Astrocyte (in vitro differentiated cells and primary cell): Measurements from ENCODE around the gene PNPLA1. TPM values are rescaled to one million over a fixed set of nuclear protein-coding genes. Genes with fewer than 3 reads are reported as not detected.

Experiments used
- DNase-seq: peaks from one replicate; pipeline ENCODE4 v3.0.0-alpha.2; 2010; ENCODE audit warnings: low read depth
- FAIRE-seq: peaks from 2 replicates; lab custom pipeline; 2011; peaks lifted over from hg19 to GRCh38; lab: Jason Lieb, UNC
- H2AFZ ChIP-seq: 2 replicates; pipeline ENCODE4 v1.6.0; 2012; ENCODE audit warnings: low read depth, low read length, inconsistent platforms
- H3K27ac ChIP-seq: 2 replicates; pipeline ENCODE4 v1.5.1; 2011; ENCODE audit warnings: low read depth, low read length, inconsistent platforms
- H3K27me3 ChIP-seq: 2 replicates; pipeline ENCODE4 v1.6.0; 2011; ENCODE audit warnings: low read length, inconsistent platforms; ENCODE audit not compliant: insufficient read depth
- H3K36me3 ChIP-seq: 2 replicates; pipeline ENCODE4 v1.5.1; 2011; ENCODE audit warnings: low read length, inconsistent platforms; ENCODE audit not compliant: insufficient read depth
- H3K4me1 ChIP-seq: 2 replicates; pipeline ENCODE4 v1.5.1; 2011; ENCODE audit warnings: low read length, inconsistent platforms; ENCODE audit not compliant: insufficient read depth
- H3K4me2 ChIP-seq: 2 replicates; pipeline ENCODE4 v1.6.0; 2012; ENCODE audit warnings: low read length, inconsistent platforms
- H3K4me3 ChIP-seq: 2 replicates; pipeline ENCODE4 v1.5.1; 2011; ENCODE audit warnings: low read depth, mild to moderate bottlenecking, low read length, inconsistent platforms; ENCODE audit not compliant: insufficient read depth
- H3K79me2 ChIP-seq: 2 replicates; pipeline ENCODE4 v1.6.0; 2012; ENCODE audit warnings: mild to moderate bottlenecking, low read length, inconsistent platforms; ENCODE audit not compliant: insufficient read depth
- H3K9ac ChIP-seq: 2 replicates; pipeline ENCODE4 v1.6.0; 2012; ENCODE audit warnings: mild to moderate bottlenecking, low read length, inconsistent platforms
- H3K9me3 ChIP-seq: 2 replicates; pipeline ENCODE4 v1.5.1; 2012; ENCODE audit warnings: low read depth, mild to moderate bottlenecking, low read length, inconsistent platforms; ENCODE audit not compliant: insufficient read depth
- H4K20me1 ChIP-seq: 2 replicates; pipeline ENCODE4 v1.6.0; 2012; ENCODE audit warnings: low read length, inconsistent platforms; ENCODE audit not compliant: insufficient read depth
- H3K27ac Mint-ChIP-seq: one replicate; pipeline ENCODE4 v1.8.0; 2021; ENCODE audit warnings: mild to moderate bottlenecking, mixed read lengths; ENCODE audit not compliant: unreplicated experiment
- H3K27me3 Mint-ChIP-seq: one replicate; pipeline ENCODE4 v1.8.0; 2021; ENCODE audit warnings: low read depth, mixed read lengths; ENCODE audit not compliant: unreplicated experiment
- H3K36me3 Mint-ChIP-seq: one replicate; pipeline ENCODE4 v1.8.0; 2021; ENCODE audit warnings: low read depth, mixed read lengths; ENCODE audit not compliant: unreplicated experiment
- H3K4me1 Mint-ChIP-seq: one replicate; pipeline ENCODE4 v1.8.0; 2021; ENCODE audit warnings: low read depth, mixed read lengths; ENCODE audit not compliant: unreplicated experiment
- H3K4me3 Mint-ChIP-seq: one replicate; pipeline ENCODE4 v1.8.0; 2021; ENCODE audit warnings: mild to moderate bottlenecking, moderate library complexity, mixed read lengths; ENCODE audit not compliant: unreplicated experiment
- H3K9me3 Mint-ChIP-seq: one replicate; pipeline ENCODE4 v1.8.0; 2021; ENCODE audit warnings: mild to moderate bottlenecking, mixed read lengths; ENCODE audit not compliant: unreplicated experiment
- EZH2 ChIP-seq: IDR thresholded peaks from 2 replicates; pipeline ENCODE4 v1.6.1; 2012; ENCODE audit warnings: mild to moderate bottlenecking, low read length, inconsistent platforms; ENCODE audit not compliant: insufficient read depth
- total RNA-seq: library from RNA; stranded (reverse); gene quantifications from 2 replicates; pipeline ENCODE4 v1.2.1, GENCODE V29; 2021
- TF ChIP-seq, protein P1 (sequence below): IDR thresholded peaks from 2 replicates; pipeline ENCODE4 v1.5.1; 2011; ENCODE audit warnings: low read depth, mild to moderate bottlenecking, inconsistent platforms, low read length, moderate library complexity; ENCODE audit not compliant: insufficient read depth

PNPLA1 gene
- total RNA-seq, 1 donor from 2014 or later, result not detected

GRCh38 chr6:36336208-36336710, 66.4 kb downstream of the PNPLA1 start:
- Histone ChIP-seq H3K4me2 (no peak overlapping the region), H4K20me1 (no peaks in the 10 kb centered on the region), H3K4me1 (peaks cover 5% of the 10 kb centered on the region), H3K9ac (no peak overlapping the region), H3K9me3 (no peaks in the 10 kb centered on the region), H3K36me3 (no peaks in the 10 kb centered on the region), H3K27ac (no peak overlapping the region), H3K79me2 (no peaks in the 10 kb centered on the region), H2AFZ (no peak overlapping the region), H3K4me3 (no peak overlapping the region), H3K27me3 (peaks cover 59% of the 10 kb centered on the region)
- no peaks in the 10 kb centered on the region for H3K36me3 Mint-ChIP-seq
- no peak overlapping the region for H3K4me3 Mint-ChIP-seq
- peaks cover 62% of the 10 kb centered on the region for H3K27me3 Mint-ChIP-seq
- peaks cover 6% of the 10 kb centered on the region for H3K9me3 Mint-ChIP-seq
- FAIRE-seq (no peak), DNase-seq (no peak)
- H3K27ac Mint-ChIP-seq, result peak overlapping the region; percentile 2
- TF ChIP-seq, protein P1, sequence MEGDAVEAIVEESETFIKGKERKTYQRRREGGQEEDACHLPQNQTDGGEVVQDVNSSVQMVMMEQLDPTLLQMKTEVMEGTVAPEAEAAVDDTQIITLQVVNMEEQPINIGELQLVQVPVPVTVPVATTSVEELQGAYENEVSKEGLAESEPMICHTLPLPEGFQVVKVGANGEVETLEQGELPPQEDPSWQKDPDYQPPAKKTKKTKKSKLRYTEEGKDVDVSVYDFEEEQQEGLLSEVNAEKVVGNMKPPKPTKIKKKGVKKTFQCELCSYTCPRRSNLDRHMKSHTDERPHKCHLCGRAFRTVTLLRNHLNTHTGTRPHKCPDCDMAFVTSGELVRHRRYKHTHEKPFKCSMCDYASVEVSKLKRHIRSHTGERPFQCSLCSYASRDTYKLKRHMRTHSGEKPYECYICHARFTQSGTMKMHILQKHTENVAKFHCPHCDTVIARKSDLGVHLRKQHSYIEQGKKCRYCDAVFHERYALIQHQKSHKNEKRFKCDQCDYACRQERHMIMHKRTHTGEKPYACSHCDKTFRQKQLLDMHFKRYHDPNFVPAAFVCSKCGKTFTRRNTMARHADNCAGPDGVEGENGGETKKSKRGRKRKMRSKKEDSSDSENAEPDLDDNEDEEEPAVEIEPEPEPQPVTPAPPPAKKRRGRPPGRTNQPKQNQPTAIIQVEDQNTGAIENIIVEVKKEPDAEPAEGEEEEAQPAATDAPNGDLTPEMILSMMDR, result no peak
- no peak for TF ChIP-seq EZH2
- H3K4me1 Mint-ChIP-seq, result peaks cover 17% of the 10 kb centered on the region

DNA sequence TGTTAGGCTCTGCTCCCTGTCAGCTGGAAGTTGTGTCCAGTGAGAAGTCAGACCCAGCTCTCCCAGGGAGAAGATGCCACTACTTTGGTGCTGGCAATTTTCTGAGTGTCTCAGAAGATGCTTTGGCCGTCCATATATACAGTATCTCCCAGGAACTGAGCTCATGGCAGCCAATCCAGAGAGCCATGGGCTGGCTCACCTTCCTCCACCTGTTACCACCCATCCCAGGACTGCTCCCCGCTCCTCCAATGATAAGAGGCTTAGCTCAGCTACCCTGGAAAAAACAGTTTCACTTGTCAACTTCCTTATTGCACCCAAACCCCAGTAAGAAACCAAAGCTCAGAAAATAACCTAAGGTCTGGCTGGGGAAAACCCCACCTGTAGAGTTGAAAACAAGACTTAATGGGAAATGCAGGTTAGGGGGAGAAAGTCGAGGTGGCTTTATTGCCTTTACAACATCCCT, 67.0 kb downstream of the PNPLA1 start, which contains the start of gene BNIP5:
Gene BNIP5 (minus strand): TSS at position 110 of the 463 bp plus-strand sequence. CDS start 6,198 bp downstream, outside the sequence.
- FAIRE-seq, result no peak
- H3K79me2 ChIP-seq, result no peaks in the 10 kb centered on the region
- H3K4me3 Mint-ChIP-seq, result no peak within 1 kb of the TSS

More for the DNA sequence above, 67.0 kb downstream of the PNPLA1 start, which contains the start of gene BNIP5:
- Mint-ChIP-seq H3K27me3 (peaks cover 59% of the 10 kb centered on the region), H3K4me1 (peaks cover 17% of the 10 kb centered on the region), H3K27ac (peak within 1 kb of the TSS; percentile 2), H3K9me3 (peaks cover 6% of the 10 kb centered on the region), H3K36me3 (no peaks in the 10 kb centered on the region)
- Histone ChIP-seq H3K9me3 (no peaks in the 10 kb centered on the region), H3K27me3 (peaks cover 58% of the 10 kb centered on the region), H3K4me1 (peaks cover 5% of the 10 kb centered on the region), H3K4me3 (no peak within 1 kb of the TSS), H4K20me1 (no peaks in the 10 kb centered on the region), H3K27ac (no peak within 1 kb of the TSS), H3K4me2 (no peak within 1 kb of the TSS), H3K36me3 (no peaks in the 10 kb centered on the region), H3K9ac (no peak within 1 kb of the TSS), H2AFZ (no peak within 1 kb of the TSS)
- no peak for DNase-seq
- TF ChIP-seq, protein P1, result no peak
- TF ChIP-seq EZH2, result no peak
